CD4-positive, CD25-positive, alpha-beta regulatory T cell (primary cell): ENCODE results near the gene CCDC106. TPM values are rescaled to one million over a fixed set of nuclear protein-coding genes. Genes with fewer than 3 reads are reported as not detected.

Experiments used
- ATAC-seq, 2 donors: fragments of 150-1000 bp; cut with Tn5 transposase; one replicate each; pipeline ENCODE4 v1.10.0; 2021; ENCODE audit warnings: low read depth in 2 of 2, moderate number of reproducible peaks in 2 of 2, moderate library complexity in 1 of 2
- DNase-seq, 3 donors: peaks; one replicate each; pipeline versions ENCODE4 v3.0.0 to v3.0.0-alpha.2; 2012 to 2022; ENCODE audit warnings: mixed read lengths in 1 of 3
- H3K27ac ChIP-seq: one replicate; pipeline ENCODE4 v1.7.0; 2013; ENCODE audit warnings: mild to moderate bottlenecking, low read length; ENCODE audit not compliant: insufficient read depth, poor library complexity, severe bottlenecking
- H3K27me3 ChIP-seq: one replicate; pipeline ENCODE4 v1.7.0; 2013; ENCODE audit warnings: low read length; ENCODE audit not compliant: control insufficient read depth, insufficient read depth
- H3K36me3 ChIP-seq: one replicate; pipeline ENCODE4 v1.7.0; 2013; ENCODE audit warnings: mild to moderate bottlenecking, low read length, moderate library complexity; ENCODE audit not compliant: control insufficient read depth, insufficient read depth
- H3K4me1 ChIP-seq: 2 replicates; pipeline ENCODE4 v1.7.0; 2013; ENCODE audit warnings: mild to moderate bottlenecking, low read length; ENCODE audit not compliant: insufficient read depth, control insufficient read depth, poor library complexity, severe bottlenecking
- H3K4me3 ChIP-seq: one replicate; pipeline ENCODE4 v1.7.0; 2013; ENCODE audit warnings: low read depth, mild to moderate bottlenecking, low read length, moderate library complexity
- H3K9me3 ChIP-seq, 2 experiments: 1 replicate in 1 of 2; 2 replicates in 1 of 2; pipeline ENCODE4 v1.7.0; 2013; ENCODE audit warnings: low read length in 2 of 2, mild to moderate bottlenecking in 1 of 2, moderate library complexity in 1 of 2; ENCODE audit not compliant: control insufficient read depth in 2 of 2
- H3K27ac Mint-ChIP-seq, 3 donors: one replicate each; pipeline ENCODE4 v1.8.0; 2020 to 2022; ENCODE audit warnings: mild to moderate bottlenecking in 3 of 3, mixed read lengths in 3 of 3, moderate library complexity in 2 of 3
- H3K27me3 Mint-ChIP-seq: one replicate; pipeline ENCODE4 v1.8.0; 2022; ENCODE audit warnings: mild to moderate bottlenecking, mixed read lengths
- H3K36me3 Mint-ChIP-seq: one replicate; pipeline ENCODE4 v1.8.0; 2020; ENCODE audit warnings: mixed read lengths
- H3K4me1 Mint-ChIP-seq, 4 donors: one replicate each; pipeline ENCODE4 v1.8.0; 2020 to 2022; ENCODE audit warnings: mixed read lengths in 4 of 4, mild to moderate bottlenecking in 1 of 4
- H3K4me3 Mint-ChIP-seq, 4 donors: one replicate each; pipeline ENCODE4 v1.8.0; 2020 to 2022; ENCODE audit warnings: mild to moderate bottlenecking in 4 of 4, mixed read lengths in 4 of 4, moderate library complexity in 3 of 4
- H3K9me3 Mint-ChIP-seq, 7 donors: one replicate each; pipeline ENCODE4 v1.8.0; 2020 to 2022; ENCODE audit warnings: mixed read lengths in 7 of 7, mild to moderate bottlenecking in 3 of 7, moderate library complexity in 2 of 7
- polyA plus RNA-seq, 4 donors: library from polyadenylated mRNA; unstranded; fragments of 300-500 nt; fragmentation: Illumina TruSeq; gene quantifications; one replicate each; pipeline ENCODE4 v1.2.3, GENCODE V29; 2021
- total RNA-seq: library from RNA; stranded (reverse); gene quantifications from one replicate; pipeline ENCODE4 v1.2.3, GENCODE V29; 2022

The CCDC106 gene
- total and polyA plus RNA-seq, 5 donors from 2014 or later: 0.22 to 1.0 (median 0.56) TPM

DNA sequence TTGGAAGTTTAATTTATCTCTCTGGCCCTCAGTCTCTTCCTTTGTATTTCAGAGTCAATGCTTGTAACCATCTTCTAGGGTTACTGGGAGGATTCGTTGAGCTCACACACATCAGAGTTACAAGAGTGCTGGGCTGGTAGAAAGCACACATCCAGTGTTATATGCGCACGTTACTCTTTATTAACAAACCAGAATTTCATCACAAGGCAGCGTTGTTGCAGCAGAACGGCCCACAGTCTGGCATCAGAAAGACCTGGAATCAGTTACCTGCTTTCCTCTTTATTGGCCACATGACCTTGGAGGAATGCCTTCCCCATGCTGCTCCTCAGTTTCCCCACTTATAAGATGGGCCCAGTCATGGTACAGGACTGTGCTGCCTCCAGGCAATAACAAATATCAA is 38.7 kb upstream of the CCDC106 start:
- Mint-ChIP-seq H3K4me1 (peaks cover 15 to 77% (median 48%) of the 10 kb centered on the region in 4 donors), H3K27me3 (no peaks in the 10 kb centered on the region), H3K27ac (no peak overlapping the region), H3K4me3 (peak overlapping the region in 2 of 4 donors; percentile 12 to 17), H3K9me3 (peaks cover 0 to 2% (median 0%) of the 10 kb centered on the region in 7 donors), H3K36me3 (peaks cover 33% of the 10 kb centered on the region)
- no peak overlapping the region for H3K4me3 ChIP-seq
- H3K27ac ChIP-seq: no peak overlapping the region
- H3K27me3 ChIP-seq: no peaks in the 10 kb centered on the region
- no peak for DNase-seq
- H3K9me3 ChIP-seq: no peaks in the 10 kb centered on the region
- H3K4me1 ChIP-seq: peaks cover 20% of the 10 kb centered on the region
- ATAC-seq: no peak
- peaks cover 15% of the 10 kb centered on the region for H3K36me3 ChIP-seq

DNA sequence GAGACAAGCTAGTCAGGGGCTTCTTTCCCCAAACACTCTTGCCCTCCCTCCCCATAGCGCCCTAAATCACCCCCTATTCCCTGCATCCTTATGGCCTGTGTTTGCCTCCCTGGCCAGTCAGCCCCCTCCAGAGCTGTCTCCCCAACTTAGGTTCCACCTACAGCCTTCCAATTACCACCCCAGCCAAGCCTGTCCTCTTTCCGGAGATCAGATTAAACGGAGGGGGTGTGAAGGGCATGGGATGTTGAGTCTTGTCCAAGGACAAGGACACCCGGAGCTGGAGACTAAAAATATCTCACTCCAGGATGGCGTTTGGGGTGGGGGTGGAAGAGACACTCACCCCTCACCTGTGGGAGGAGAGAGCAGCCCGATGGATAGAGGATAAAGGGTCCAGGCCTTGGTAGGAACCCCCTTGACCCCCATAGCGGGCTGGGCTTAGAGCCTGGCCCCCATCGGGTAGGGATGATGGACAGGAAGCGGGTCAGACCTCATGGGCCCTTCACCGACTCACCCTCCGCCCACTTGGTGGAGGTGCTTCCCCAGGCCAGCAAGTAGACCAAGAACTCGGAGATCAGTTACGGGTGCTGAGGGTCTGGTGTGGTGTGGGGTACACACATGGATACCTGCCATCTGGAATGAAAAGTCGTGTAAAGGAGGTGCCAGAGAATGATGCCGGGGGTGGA is 36.6 kb upstream of the CCDC106 start:
- Mint-ChIP-seq H3K9me3 (peaks cover 0 to 2% (median 0%) of the 10 kb centered on the region in 7 donors), H3K36me3 (peaks cover 33% of the 10 kb centered on the region)
- no peak for ATAC-seq

DNA sequence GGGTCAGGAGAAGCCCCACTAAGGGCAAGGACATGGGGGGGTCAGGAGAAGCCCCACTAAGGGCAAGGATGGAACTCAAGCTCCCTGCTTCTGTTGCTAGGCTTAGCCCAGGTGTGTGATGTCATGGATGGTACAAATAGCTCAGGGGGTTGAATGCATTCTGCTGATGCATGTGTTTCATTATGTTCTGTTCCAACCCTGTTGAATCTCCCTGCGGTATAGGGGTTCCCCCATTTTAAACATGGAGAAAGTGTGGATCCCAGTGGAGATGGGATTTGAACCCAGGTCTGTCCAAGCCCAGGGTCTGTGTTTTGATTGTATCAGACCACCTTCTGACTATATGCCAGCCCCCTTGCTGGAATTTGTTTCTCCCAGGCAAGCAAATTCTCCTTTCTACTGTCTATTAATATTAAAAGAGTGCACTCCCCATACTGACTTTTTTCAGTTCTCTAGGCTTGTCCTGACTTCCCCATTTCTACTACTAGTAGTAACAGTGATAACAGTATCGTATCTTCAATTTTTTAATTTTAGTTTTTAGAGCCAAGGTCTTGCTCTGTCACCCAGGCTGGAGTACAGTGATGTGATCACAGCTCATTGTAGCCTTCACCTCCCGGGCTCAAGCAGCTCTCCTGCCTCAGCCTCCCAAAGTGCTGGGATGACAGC is 35.9 kb upstream of the CCDC106 start:
- Mint-ChIP-seq H3K27me3 (no peaks in the 10 kb centered on the region), H3K36me3 (peaks cover 28% of the 10 kb centered on the region), H3K4me3 (no peak overlapping the region), H3K27ac (peak overlapping the region in 2 of 3 donors; percentile 21 to 79), H3K9me3 (peaks cover 0 to 2% (median 0%) of the 10 kb centered on the region in 7 donors), H3K4me1 (peaks cover 6 to 56% (median 28%) of the 10 kb centered on the region in 4 donors)
- DNase-seq: no peak
- no peak for ATAC-seq
- Histone ChIP-seq H3K4me1 (no peaks in the 10 kb centered on the region), H3K27me3 (no peaks in the 10 kb centered on the region), H3K4me3 (no peak overlapping the region), H3K9me3 (no peaks in the 10 kb centered on the region), H3K36me3 (peaks cover 15% of the 10 kb centered on the region), H3K27ac (no peak overlapping the region)

More for the DNA sequence above, 36.6 kb upstream of the CCDC106 start:
- Histone ChIP-seq H3K9me3 (no peaks in the 10 kb centered on the region), H3K4me1 (peaks cover 5% of the 10 kb centered on the region), H3K4me3 (no peak overlapping the region), H3K27ac (no peak overlapping the region), H3K27me3 (no peaks in the 10 kb centered on the region), H3K36me3 (peaks cover 15% of the 10 kb centered on the region)
- no peaks in the 10 kb centered on the region for H3K27me3 Mint-ChIP-seq
- peak overlapping the region in 1 of 4 donors; percentile 41 for H3K4me3 Mint-ChIP-seq
- no peak for DNase-seq
- H3K27ac Mint-ChIP-seq: peak overlapping the region in 1 of 3 donors; percentile 56
- peaks cover 12 to 61% (median 35%) of the 10 kb centered on the region in 4 donors for H3K4me1 Mint-ChIP-seq

DNA sequence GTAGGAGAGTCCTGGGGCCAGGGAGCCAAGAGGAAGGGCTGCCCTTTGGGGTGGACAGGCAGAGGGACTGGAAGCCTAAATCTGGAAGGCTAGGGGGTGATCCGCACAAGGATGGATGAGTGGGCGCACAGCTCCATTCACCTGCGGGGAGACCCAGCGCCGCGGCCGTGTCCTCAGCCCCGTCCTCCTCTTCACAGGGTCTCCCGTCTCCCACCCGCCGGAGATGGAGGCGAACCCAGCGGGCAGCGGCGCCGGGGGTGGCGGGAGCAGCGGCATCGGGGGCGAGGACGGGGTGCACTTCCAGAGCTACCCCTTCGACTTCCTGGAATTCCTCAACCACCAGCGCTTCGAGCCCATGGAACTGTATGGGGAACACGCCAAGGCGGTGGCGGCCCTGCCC is 34.6 kb upstream of the CCDC106 start:
- H3K4me1 ChIP-seq: no peaks in the 10 kb centered on the region
- H3K27me3 ChIP-seq: no peaks in the 10 kb centered on the region
- H3K27ac Mint-ChIP-seq: no peak overlapping the region
- ATAC-seq (no peak), DNase-seq (no peak)
- H3K4me1 Mint-ChIP-seq: peaks cover 0 to 46% (median 24%) of the 10 kb centered on the region in 4 donors
- H3K4me3 Mint-ChIP-seq: no peak overlapping the region
- H3K27me3 Mint-ChIP-seq: no peaks in the 10 kb centered on the region
- H3K9me3 ChIP-seq: no peaks in the 10 kb centered on the region
- peaks cover 0 to 2% (median 0%) of the 10 kb centered on the region in 7 donors for H3K9me3 Mint-ChIP-seq
- no peak overlapping the region for H3K27ac ChIP-seq
- peaks cover 29% of the 10 kb centered on the region for H3K36me3 Mint-ChIP-seq
- H3K36me3 ChIP-seq: peaks cover 12% of the 10 kb centered on the region
- no peak overlapping the region for H3K4me3 ChIP-seq

DNA sequence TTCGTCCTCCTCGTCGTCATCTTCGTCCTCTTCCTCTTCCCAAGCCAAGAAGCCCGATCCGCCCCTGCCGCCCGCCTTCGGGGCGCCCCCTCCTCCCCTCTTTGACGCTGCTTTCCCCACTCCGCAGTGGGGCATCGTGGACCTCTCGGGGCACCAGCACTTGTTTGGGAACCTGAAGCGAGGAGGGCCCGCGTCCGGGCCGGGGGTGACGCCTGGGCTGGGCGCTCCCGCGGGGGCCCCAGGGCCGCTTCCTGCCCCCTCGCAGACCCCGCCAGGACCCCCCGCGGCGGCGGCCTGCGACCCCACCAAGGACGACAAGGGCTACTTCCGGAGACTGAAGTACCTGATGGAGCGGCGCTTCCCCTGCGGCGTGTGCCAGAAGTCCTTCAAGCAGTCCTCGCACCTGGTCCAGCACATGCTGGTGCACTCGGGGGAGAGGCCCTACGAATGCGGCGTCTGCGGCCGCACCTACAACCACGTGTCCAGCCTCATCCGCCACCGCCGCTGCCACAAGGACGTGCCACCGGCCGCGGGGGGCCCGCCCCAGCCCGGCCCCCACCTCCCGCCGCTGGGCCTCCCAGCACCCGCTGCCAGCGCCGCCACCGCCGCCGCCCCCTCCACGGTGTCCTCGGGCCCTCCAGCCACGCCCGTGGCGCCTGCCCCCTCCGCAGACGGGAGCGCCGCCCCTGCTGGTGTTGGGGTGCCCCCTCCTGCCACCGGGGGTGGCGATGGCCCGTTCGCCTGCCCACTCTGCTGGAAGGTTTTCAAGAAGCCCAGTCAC is 33.9 kb upstream of the CCDC106 start:
- DNase-seq (no peak), ATAC-seq (no peak)
- peaks cover 0 to 2% (median 0%) of the 10 kb centered on the region in 7 donors for H3K9me3 Mint-ChIP-seq
- no peak overlapping the region for H3K27ac ChIP-seq
- H3K4me1 ChIP-seq: no peaks in the 10 kb centered on the region
- H3K36me3 Mint-ChIP-seq: peaks cover 26% of the 10 kb centered on the region
- H3K4me1 Mint-ChIP-seq: peaks cover 0 to 40% (median 22%) of the 10 kb centered on the region in 4 donors
- H3K4me3 Mint-ChIP-seq: no peak overlapping the region
- H3K27ac Mint-ChIP-seq: no peak overlapping the region
- H3K9me3 ChIP-seq: no peaks in the 10 kb centered on the region
- H3K27me3 Mint-ChIP-seq: no peaks in the 10 kb centered on the region
- H3K4me3 ChIP-seq: no peak overlapping the region
- no peaks in the 10 kb centered on the region for H3K27me3 ChIP-seq
- peaks cover 12% of the 10 kb centered on the region for H3K36me3 ChIP-seq

DNA sequence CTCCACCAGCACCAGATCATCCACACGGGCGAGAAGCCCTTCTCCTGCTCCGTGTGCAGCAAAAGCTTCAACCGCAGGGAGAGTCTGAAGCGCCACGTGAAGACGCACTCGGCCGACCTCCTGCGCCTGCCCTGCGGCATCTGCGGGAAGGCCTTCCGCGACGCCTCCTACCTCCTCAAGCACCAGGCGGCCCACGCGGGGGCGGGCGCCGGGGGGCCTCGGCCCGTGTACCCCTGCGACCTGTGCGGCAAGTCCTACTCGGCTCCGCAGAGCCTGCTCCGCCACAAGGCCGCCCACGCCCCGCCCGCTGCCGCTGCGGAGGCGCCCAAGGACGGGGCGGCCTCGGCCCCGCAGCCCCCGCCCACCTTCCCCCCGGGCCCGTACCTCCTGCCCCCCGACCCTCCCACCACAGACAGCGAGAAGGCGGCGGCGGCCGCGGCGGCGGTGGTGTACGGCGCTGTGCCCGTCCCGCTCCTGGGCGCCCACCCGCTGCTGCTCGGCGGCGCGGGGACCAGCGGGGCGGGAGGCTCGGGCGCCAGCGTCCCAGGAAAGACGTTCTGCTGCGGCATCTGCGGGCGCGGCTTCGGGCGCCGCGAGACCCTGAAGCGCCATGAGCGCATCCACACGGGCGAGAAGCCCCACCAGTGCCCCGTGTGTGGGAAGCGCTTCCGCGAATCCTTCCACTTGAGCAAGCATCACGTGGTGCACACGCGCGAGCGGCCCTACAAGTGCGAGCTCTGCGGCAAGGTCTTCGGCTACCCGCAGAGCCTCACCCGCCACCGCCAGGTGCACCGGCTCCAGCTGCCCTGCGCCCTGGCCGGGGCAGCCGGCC is 33.1 kb upstream of the CCDC106 start:
- peaks cover 18% of the 10 kb centered on the region for H3K36me3 Mint-ChIP-seq
- H3K27ac ChIP-seq: no peak overlapping the region
- H3K4me1 Mint-ChIP-seq: peaks cover 0 to 38% (median 19%) of the 10 kb centered on the region in 4 donors
- H3K9me3 ChIP-seq: no peaks in the 10 kb centered on the region
- H3K36me3 ChIP-seq: peaks cover 4% of the 10 kb centered on the region
- no peak overlapping the region for H3K4me3 Mint-ChIP-seq
- no peak for ATAC-seq
- H3K27me3 Mint-ChIP-seq: no peaks in the 10 kb centered on the region
- peaks cover 0 to 2% (median 0%) of the 10 kb centered on the region in 7 donors for H3K9me3 Mint-ChIP-seq
- DNase-seq: no peak
- H3K27me3 ChIP-seq: no peaks in the 10 kb centered on the region
- H3K27ac Mint-ChIP-seq: no peak overlapping the region
- H3K4me1 ChIP-seq: no peaks in the 10 kb centered on the region
- H3K4me3 ChIP-seq: no peak overlapping the region
